ENCODE data around the gene ADH1B. TPM values are rescaled to one million over a fixed set of nuclear protein-coding genes. Genes with fewer than 3 reads are reported as not detected.

Gene ADH1B
- total and polyA plus RNA-seq, 2 experiments from 2014 or later, result not detected

GRCh38 chr4:99300934-99301333 lies 20.3 kb downstream of the ADH1B start:
- TF ChIP-seq CTCF (conservative IDR thresholded peaks at IDR 0.05; ENCODE audit: low read depth in 2 of 2), result no peak
- no peak for TF ChIP-seq STAT1 (IDR thresholded peaks at IDR 0.05; ENCODE audit: unreplicated experiment)
- TF ChIP-seq, protein P1, sequence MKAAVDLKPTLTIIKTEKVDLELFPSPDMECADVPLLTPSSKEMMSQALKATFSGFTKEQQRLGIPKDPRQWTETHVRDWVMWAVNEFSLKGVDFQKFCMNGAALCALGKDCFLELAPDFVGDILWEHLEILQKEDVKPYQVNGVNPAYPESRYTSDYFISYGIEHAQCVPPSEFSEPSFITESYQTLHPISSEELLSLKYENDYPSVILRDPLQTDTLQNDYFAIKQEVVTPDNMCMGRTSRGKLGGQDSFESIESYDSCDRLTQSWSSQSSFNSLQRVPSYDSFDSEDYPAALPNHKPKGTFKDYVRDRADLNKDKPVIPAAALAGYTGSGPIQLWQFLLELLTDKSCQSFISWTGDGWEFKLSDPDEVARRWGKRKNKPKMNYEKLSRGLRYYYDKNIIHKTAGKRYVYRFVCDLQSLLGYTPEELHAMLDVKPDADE (IDR thresholded peaks at IDR 0.05), result no peak
- no peak for TF ChIP-seq ZNF331 (CRISPR knock-in tag; IDR thresholded peaks at IDR 0.05; ENCODE audit: low read depth)
- TF ChIP-seq, protein P2, sequence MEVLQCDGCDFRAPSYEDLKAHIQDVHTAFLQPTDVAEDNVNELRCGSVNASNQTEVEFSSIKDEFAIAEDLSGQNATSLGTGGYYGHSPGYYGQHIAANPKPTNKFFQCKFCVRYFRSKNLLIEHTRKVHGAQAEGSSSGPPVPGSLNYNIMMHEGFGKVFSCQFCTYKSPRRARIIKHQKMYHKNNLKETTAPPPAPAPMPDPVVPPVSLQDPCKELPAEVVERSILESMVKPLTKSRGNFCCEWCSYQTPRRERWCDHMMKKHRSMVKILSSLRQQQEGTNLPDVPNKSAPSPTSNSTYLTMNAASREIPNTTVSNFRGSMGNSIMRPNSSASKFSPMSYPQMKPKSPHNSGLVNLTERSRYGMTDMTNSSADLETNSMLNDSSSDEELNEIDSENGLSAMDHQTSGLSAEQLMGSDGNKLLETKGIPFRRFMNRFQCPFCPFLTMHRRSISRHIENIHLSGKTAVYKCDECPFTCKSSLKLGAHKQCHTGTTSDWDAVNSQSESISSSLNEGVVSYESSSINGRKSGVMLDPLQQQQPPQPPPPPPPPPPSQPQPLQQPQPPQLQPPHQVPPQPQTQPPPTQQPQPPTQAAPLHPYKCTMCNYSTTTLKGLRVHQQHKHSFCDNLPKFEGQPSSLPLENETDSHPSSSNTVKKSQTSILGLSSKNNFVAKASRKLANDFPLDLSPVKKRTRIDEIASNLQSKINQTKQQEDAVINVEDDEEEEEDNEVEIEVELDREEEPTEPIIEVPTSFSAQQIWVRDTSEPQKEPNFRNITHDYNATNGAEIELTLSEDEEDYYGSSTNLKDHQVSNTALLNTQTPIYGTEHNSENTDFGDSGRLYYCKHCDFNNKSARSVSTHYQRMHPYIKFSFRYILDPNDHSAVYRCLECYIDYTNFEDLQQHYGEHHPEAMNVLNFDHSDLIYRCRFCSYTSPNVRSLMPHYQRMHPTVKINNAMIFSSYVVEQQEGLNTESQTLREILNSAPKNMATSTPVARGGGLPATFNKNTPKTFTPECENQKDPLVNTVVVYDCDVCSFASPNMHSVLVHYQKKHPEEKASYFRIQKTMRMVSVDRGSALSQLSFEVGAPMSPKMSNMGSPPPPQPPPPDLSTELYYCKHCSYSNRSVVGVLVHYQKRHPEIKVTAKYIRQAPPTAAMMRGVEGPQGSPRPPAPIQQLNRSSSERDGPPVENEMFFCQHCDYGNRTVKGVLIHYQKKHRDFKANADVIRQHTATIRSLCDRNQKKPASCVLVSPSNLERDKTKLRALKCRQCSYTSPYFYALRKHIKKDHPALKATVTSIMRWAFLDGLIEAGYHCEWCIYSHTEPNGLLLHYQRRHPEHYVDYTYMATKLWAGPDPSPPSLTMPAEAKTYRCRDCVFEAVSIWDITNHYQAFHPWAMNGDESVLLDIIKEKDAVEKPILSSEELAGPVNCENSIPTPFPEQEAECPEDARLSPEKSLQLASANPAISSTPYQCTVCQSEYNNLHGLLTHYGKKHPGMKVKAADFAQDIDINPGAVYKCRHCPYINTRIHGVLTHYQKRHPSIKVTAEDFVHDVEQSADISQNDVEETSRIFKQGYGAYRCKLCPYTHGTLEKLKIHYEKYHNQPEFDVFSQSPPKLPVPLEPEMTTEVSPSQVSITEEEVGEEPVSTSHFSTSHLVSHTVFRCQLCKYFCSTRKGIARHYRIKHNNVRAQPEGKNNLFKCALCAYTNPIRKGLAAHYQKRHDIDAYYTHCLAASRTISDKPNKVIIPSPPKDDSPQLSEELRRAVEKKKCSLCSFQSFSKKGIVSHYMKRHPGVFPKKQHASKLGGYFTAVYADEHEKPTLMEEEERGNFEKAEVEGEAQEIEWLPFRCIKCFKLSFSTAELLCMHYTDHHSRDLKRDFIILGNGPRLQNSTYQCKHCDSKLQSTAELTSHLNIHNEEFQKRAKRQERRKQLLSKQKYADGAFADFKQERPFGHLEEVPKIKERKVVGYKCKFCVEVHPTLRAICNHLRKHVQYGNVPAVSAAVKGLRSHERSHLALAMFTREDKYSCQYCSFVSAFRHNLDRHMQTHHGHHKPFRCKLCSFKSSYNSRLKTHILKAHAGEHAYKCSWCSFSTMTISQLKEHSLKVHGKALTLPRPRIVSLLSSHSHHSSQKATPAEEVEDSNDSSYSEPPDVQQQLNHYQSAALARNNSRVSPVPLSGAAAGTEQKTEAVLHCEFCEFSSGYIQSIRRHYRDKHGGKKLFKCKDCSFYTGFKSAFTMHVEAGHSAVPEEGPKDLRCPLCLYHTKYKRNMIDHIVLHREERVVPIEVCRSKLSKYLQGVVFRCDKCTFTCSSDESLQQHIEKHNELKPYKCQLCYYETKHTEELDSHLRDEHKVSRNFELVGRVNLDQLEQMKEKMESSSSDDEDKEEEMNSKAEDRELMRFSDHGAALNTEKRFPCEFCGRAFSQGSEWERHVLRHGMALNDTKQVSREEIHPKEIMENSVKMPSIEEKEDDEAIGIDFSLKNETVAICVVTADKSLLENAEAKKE (CRISPR knock-in tag; IDR thresholded peaks at IDR 0.05), result no peak
- Histone ChIP-seq H3F3A (replicated peaks; ENCODE audit: low read depth) (no peaks in the 10 kb centered on the region), H3K27ac (ENCODE audit: low read depth) (no peak overlapping the region), H3K36me3 (ENCODE audit: insufficient read depth) (no peaks in the 10 kb centered on the region), H3K79me2 (replicated peaks; ENCODE audit: insufficient read depth) (no peaks in the 10 kb centered on the region), H3K9me2 (ENCODE audit: insufficient read depth) (peaks cover 8% of the 10 kb centered on the region), H4K20me1 (replicated peaks; ENCODE audit: insufficient read depth) (no peaks in the 10 kb centered on the region), H3K4me2 (no peak overlapping the region), H3K4me3 (no peak overlapping the region), H3K4me1 (ENCODE audit: insufficient read depth) (no peaks in the 10 kb centered on the region), H2AFZ (no peak overlapping the region), H3K27me3 (ENCODE audit: insufficient read depth) (no peaks in the 10 kb centered on the region)
- ATAC-seq (no peak), DNase-seq (ENCODE audit: low spot score) (no peak)
- Mint-ChIP-seq H3K36me3 (ENCODE audit: low read depth) (no peaks in the 10 kb centered on the region), H3K9me3 (peaks cover 8% of the 10 kb centered on the region; the same call in 2 of the 3 replicates), H3K4me1 (no peaks in the 10 kb centered on the region), H3K4me3 (no peak overlapping the region), H3K27ac (no peak overlapping the region), H3K27me3 (ENCODE audit: insufficient read depth, low read depth, poor library complexity) (peaks cover 2% of the 10 kb centered on the region)

All from GM23338 (cell line).